Measurements from ENCODE around the gene SLC24A3.

Gene SLC24A3

DNA sequence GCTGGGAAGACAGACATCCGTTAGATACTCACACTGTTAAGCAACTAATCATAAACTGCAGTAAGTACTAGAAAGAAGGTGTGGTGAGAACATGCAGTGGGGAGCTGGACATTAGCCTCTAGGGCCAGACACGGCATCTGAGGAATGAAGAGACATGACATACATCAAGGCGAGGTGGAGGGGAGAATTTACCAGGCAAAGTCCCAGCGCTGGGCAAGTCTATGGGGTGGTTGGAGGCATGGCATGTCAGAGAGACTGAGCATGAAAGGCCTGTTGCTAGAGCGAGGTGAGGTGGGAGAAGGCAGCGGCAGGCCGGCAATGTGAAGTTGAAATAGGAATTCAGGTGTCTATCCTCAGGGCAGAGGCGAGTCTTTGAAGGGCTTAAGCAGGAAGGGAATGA lies 31.8 kb downstream of the SLC24A3 start:
- DNase-seq = no peak

DNA sequence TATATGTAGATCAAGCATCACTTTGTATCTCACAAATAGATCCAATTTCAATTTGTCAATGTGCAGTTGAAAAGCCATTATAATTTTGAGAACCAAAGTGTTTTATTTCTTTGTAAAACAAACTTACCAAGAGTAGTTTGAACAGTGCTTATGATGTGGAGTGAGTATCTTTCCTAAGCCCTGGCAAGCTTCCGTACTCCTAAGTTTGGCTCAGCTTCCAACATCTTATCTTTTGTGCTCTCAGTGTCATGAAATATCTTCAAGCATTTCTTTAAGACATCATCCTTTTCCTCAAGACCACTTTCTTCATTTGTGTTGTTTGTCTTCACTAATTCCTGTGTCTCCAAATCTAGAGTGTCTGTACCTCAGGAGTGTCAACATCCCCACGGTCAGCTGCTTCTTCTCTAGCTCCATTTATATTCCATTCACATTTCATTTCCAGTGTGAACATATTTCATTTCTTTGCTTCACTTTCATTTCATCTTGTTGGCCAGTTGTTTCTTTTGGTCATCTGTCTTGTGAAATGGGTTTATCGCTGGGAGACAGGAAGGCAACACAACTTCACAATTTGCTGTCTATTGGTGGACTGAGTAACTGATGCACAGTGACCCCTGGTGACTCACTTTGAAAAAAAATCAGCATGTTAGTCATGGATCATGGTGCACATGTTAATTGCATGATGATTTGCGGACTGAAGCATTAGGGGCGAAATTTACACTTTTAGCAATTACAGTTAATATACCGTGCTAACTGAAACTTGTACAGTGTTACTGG lies 36.9 kb downstream of the SLC24A3 start:
- peak; percentile 66 to 71 for DNase-seq

DNA sequence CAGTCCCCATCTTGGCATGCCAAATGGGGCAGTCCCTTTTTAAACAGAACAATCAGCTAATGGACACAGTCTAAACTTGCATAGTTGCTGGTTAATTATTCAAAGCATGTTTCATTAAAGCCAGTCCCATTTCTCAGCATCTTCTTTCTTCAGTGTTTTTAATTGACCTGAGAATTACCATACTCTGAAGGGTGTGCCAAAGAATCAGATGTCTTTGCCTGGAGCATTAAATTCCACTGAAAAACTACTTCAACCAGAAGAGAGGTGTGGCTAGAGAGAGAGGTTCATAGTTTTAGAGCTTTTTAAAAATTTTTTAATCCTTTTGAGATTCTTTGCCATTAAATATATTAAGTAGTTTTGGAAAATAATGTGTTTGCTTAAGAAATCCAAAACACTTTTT lies 37.9 kb downstream of the SLC24A3 start:
- no peak for DNase-seq

DNA sequence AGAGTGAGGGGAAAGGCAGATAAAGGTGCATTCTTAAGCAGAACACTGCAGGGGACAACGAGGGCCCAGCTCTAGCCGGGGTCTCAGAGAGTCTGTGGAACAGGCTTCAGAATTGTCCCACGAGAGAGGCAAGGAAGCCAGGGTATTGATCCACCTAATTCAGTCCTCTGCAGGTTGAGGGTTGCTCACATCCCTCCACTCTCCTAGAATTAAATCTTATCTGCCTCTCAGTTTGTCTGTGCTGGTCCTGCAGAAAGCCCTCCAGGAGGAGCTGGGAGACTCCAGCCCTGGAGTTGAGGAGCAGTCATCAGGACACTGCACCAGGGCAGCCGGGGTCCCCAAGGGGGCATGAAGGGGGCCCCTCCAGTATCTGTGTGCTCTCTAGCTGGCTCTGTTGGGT lies 39.1 kb downstream of the SLC24A3 start:
- no peak for DNase-seq

DNA sequence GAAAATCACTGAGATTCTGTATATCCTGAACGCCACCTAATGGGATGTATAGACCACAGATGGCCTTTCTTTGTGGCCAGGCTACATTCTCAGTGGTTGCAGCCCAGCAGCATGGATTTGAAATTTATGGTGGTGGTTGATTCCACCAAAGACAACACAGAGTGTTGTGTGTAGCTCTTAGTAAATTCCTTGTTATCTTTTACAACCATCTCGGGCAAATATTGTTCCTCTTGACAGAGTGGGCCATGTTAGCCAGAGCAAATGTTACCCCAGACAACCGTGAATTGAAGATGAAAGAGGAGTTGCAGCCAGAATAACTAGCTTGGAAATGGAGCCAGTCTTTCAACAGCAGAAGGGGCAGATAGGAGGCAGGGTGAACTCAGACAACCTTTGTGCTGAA lies 39.5 kb downstream of the SLC24A3 start:
- DNase-seq = no peak

DNA sequence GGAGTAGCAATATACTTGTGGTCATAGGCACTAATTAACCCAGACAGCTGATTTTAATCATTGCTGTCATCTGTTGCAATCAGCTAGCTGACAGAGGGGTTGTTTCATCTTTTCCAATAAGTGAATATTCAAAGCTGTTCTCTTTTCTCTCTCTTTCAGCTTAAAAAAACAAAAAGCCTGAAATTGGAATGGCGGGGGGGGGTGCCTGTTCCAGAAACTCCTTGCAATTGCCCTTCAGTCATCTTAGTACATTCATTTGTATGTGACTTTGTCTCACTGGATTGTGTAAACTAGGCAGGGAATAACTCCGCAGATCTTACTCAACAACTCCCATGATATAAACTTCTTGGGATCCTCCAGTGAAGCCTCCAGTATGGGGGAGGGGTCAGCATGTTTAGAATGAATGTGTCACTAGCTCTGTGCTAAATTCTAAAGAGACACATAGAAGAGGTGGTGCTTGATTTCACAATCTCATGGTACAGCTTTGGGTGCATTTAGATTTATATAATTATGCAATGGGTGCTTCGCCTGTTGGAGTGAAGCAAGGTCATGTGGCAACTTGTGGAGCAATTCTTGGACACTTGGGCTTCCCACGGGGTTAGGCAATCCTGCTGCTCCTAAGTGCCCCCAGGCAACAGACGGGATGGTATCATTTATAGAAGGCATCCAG lies 40.1 kb downstream of the SLC24A3 start:
- peak; percentile 95 to 100 for DNase-seq

DNA sequence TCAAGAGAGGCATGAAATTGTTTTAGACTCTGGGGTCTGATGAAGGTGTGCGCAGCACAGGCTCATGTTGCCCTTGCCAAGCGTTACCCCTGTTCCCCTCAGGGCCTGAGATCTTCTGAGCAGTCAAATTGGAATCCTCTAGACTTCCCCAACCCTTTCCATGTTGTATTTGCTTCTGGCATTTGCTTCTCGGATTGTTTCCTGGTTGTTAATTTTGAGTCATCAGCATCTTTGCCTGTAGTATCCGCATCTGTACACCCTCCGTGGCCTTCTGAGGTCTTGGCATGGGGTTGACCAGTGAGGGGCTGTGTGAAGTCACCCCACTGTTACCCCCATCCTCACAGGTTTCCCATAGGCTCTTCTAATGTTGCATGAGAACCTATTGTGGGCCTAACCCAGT lies 40.9 kb downstream of the SLC24A3 start:
- DNase-seq = no peak

DNA sequence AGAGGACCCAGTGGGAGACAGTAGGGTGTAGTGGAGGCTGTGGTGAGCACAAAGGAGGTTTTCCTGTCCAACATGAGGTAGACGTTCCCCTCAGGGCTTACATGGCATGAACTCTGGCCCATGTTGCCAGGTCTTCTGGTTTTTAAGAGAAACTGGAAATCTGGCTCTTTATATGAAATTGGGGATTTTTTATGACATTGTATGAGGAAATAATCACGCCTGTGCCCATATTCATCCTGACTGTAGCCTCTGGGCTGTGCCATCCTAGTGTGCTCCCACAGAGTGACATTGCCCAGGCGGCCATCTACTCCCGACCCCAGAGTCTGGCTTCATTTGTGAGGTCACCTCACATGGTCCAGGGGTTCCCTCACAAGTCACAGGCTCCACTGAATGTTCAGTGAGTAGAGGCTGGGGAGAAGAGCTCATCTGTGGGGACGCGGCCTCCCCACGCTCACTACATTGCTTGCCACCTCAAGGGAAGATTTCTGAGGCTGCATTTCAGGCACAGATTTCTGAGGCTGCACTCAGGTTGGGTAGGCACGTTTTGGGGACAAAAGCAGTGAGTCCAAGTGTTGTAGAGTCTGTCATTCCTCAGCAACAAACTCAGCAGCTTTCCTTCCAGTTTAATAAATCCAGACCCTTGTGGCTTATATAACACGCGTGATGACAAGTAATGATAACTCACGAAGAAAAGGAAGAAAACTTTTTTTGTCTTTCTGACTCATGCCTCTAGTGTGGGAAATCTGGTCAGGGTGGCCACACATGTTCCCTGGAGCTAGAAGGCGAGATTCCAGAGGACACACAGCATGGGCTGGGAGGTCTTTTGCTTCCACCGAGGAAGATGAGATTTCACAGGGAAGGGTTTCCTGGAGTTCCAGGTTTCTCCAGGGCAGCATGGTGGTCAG lies 41.7 kb downstream of the SLC24A3 start:
- DNase-seq = peak; percentile 62 to 77

DNA sequence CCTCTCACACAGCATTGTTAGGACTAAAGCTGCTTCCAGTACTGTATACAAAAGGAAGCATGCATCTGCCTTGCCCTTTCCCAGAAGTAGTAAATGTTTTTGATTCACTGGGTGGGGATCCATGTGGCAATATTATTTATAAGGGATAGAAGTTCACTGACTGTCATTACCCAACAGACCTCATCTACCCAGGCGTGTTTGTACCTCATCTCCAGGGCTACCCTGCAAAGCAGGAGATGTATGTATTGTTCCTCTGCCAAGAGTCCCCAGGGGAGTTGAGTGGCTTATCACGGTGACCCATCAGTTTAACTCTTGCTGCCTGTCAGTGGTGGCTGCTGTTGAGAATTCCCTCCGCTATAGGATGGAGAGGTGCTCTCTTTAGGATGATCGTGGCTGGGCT lies 42.5 kb downstream of the SLC24A3 start:
- no peak for DNase-seq

DNA sequence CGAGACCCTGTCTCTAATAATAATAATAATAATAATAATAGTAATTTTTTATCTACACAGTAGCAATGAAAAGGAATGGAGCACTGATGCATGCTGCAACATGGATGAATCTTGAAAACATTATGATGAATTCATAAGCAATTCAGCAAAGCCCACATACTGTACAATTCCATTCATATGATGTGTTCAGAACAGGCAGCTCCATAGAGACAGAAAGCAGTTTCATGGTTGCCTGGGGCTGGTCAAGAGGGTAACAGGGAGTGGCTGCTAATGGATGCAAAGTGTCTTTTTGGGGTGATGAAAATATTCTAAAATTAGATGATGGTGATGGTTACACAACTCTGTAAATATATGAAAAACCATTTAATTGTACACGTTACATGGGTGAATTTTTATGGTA lies 43.6 kb downstream of the SLC24A3 start:
- no peak for DNase-seq

DNA sequence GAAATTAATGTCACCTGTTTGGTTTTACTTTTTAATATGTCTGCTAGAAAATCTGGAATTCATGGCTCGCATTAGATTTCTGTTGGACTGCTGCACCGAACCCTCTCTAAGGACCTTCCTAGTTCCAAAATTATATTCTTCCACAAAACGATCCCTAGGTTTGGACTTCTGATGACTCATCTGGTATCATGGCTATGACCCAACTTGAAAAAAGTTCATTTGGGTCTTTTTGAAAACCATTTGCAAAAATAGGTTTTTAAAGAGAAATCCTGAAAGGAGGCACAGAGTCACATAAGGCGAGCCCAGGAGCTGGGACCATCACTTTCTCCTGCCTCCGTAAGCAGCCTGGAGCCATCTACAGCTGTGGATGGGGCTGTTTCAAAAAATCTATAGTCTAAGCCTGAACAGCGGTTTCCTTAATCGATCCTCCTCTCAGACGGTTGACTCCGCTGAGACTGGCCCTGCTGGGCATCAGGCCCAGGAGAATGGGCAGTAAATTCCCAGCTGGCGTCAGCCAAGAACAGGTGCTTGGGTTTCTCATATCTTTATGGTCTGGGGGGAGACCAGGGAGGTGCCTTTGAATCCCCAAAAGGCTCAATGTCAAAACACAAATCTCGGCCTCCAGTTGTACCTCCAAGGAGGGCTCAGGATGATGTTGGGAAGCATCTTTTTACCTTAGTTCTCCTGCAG lies 44.6 kb downstream of the SLC24A3 start:
- DNase-seq = no peak

DNA sequence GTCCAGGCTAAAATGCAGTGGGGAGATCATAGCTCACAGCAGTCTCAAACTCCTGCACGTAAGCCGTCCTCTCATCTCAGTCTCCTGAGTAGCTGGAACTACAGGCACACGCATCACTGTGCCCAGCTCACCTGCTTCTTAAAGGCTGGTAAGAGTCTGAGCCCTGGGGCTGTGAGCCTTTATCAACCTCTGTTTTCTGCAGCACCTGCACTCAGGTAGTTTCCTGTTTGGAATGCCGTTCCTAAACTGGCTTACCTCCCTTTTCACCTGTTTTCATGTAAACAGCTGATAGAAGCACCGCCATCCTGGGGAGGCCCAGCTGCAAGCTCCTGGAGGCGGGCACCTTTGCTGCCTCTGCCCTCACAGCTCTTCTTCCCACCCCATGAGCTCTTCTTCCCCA lies 45.4 kb downstream of the SLC24A3 start:
- DNase-seq = no peak

DNA sequence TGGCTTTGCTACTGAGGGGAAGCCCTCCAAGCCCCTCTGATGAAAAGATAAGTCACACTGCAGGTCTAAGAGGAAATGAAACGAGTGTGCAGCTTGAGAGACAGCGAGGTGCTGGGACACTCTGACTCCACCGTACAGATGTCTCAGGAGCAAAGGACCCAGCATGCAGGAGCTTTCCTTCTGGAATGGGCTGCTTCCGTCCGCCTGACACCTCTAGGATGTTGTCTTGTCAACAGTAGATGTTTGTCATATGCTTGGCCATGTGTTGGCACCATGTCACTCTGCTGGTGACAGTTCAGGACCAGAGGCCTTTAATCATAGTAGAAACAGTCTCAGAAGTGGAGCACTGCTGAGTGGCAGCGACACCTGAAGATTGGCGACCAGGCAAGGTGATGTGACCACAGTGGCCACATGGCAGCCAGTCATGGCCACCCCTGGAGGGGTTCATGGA lies 46.7 kb downstream of the SLC24A3 start:
- no peak for DNase-seq

DNA sequence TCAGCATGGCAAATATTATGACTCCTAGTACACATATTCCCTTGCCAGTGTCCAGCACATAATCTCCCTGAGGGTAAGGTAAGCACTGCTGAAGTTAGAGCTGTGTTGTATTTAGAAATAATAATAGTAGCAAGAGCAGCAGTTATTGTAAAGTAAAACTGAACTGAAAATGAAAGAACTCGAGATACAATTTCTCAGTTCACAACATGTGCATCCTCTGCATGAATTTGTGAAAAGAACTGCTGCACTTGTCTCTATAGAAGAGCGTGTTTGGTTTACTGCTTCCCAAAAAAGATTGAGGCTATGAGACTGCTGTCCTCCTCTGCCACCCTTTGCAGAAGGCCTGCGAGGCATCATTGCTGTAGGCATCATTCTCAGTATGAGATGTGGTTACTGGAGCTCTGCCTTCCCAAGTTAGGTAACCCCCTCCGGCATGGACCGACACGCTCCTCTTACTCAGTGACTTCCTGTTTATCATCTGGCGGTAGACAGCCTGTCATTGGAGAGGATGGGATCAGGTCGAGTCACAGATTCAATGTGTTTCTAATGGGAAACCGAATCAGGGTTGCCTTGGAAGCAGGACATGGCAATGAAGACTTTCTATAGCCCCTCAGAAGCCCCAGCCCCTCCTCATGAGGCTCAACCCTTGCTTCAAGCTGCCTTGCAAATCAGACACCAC lies 48.1 kb downstream of the SLC24A3 start:
- peak in 1 of 2 donors; percentile 65 for DNase-seq

DNA sequence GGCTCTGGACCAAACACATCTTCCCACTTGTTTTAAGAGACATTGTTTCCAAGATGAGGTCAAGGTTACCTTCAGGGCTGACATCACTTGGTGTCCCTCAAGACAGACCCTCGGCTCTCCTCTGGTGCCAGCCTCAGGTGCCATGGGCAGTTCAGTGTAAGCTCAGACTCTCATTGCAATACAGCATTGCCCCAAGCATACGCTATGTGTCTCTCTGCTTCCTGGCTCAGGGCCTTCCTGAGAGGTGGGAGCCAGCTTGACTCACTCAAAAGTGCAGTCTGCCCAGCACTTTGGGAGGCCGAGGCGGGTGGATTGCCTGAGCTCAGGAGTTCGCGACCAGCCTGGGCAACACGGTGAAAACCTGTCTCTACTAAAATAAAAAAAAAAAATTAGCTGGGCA lies 51.7 kb downstream of the SLC24A3 start:
- DNase-seq = no peak

DNA sequence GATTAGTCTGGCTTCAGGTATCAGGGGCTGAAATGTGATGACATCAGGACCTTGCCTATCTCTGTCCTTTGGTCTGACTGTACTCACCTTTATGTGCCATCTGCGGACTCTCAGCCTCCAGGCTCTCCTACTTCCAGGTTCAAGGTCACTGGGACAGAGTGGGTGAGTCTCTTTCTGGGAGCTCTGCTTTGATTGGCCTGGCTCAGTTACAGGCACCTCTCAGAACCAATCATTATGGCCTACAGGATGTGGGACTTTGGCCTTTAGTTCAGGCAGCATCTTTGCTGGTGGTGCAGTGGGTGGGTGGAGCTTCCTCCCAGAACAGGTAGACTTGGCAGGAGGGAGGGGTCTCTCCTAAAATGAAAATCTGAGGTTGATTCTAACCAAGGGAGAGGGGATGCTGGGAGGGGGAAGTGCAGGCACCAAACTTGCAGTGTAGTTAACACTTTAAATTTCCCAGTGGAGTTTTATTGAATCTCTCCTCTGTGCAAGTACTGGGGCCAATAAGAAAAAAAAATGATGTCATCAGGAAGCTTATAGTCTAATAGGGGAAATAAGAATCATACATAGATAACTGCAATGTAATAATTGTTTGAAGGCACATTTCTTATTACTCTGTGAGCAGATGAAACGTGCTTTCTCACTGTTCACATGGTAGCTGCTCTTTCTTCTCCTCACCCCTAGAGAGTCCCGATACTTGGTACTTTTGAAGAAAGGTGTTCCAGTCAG lies 53.4 kb downstream of the SLC24A3 start:
- no peak for DNase-seq

DNA sequence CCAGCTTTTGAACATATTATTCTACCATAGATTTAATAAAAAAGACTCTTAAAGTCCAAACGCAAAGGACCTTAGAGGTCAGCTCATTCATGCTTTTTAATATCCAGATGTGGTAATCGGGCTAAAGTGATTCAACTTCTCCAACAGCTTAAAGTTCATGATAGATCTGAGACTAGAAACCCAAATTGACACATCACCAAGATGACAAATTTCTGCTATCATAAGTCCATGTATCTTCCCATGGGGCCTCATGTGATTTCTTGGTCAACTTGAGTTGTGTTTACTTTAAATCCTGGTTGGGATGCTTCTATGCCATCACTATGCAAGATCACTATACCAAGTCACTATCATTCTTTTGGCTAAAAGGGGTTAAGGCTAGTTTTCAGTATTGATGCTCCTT lies 56.0 kb downstream of the SLC24A3 start:
- DNase-seq = no peak

DNA sequence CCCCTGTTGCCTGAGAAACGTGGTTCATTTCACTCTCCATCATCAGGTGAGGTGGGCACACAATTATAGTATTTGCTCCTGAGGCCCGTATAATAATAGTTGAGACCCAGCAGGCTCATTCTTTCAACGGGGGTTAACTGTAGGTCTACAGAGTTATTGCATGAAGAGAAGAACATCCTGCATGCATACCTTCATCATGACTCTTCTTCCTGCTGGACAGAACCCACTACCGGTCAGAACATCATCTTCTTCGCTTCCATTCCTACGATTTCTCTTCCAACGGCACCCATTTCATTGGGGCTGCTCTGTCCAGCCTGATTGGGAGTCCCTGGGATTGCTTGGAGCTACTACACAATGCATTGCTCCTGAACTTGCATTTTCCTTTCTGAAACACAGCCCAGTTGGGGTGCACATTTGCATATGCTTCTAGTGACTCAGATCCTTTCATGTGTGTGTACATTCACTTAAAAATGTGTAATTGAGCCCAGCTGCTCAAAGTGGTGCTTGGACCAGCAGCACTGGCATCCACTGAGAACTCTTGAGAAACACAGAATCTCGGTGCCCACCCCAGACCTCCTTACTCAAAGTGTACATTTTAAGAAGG lies 57.4 kb downstream of the SLC24A3 start:
- no peak for DNase-seq

DNA sequence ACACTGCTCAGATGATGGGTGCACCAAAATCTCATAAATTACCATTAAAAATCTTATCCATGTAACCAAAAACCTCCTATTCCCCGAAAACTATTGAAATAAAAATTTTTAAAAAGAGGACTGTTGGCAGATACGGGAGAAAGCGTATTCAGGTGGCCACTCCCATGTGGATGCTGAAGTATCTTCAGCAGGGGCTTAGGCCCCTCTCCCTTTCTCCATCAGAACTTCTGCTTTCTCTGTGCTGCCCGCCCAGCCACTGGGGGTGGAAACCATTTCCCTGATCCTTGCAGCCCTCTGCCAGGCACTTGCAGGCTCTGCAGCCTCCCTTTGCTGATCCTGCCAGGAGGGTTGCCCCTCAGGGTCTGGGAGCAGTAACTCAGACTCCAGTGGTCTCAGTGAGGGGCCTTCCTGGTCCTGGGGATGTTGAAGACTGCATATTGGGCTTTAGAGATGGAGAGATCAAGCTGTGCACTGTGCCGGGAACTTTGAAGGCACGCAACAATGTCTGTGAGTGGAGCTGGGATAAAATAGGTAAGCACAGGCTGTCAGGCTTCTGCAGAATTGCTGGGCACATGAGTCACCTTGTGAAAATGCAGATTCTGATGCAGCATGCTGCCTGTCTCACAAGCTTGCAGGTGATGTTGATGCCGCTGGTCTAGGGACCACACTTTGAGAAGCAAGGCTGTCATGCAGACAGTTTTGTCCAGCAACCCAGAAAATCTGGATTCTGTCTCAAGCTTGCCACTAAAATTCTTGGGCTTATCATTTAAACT lies 59.6 kb downstream of the SLC24A3 start:
- no peak for DNase-seq

DNA sequence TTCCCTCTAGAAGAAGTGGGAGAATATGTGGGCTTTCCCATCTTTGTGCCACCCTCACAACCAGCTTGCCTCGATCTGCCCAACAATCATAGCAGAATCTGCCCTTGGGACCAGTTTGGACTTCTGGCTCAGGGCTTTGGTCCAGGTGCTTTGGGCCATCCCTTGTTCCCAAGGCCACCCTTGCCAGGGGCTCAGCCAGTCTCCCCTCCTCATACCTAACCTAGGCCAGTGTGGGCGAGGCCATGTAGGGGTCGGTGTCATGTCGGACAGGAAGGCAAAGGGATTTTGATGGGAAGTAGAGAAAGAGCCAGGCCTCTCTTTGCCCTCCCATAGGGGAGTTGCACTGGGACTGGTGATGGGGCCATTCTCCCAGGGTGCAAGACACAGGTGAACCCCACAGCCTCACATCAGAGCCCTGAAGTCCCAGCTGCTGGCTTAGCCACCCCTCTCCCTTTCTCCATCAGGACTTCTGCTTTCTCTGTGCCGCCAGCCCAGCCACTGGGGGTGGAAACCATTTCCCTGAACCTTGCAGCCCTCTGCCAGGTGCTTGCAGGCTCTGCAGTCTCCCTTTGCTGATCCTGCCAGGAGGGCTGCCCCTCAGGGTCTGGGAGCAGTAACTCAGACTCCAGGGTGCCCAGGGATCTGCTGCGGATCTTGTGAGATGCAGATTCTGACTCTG lies 60.7 kb downstream of the SLC24A3 start:
- no peak for DNase-seq
